Stimulated activated CD4-positive, alpha-beta T cell treated with anti-CD3 and anti-CD28 coated beads, Interleukin-4, amount 100 ng/mL, for 1 hour (primary cell): Measurements from ENCODE around the gene NACC1.
"Not testable (repeated sequence)": the region's sequence is repeated elsewhere in the genome, so short reads cannot be mapped to it uniquely, and the experiment has no call there.

Experiments
- DNase-seq: peaks from one replicate; pipeline ENCODE4 v3.0.0-alpha.2; 2020

Gene NACC1

DNA sequence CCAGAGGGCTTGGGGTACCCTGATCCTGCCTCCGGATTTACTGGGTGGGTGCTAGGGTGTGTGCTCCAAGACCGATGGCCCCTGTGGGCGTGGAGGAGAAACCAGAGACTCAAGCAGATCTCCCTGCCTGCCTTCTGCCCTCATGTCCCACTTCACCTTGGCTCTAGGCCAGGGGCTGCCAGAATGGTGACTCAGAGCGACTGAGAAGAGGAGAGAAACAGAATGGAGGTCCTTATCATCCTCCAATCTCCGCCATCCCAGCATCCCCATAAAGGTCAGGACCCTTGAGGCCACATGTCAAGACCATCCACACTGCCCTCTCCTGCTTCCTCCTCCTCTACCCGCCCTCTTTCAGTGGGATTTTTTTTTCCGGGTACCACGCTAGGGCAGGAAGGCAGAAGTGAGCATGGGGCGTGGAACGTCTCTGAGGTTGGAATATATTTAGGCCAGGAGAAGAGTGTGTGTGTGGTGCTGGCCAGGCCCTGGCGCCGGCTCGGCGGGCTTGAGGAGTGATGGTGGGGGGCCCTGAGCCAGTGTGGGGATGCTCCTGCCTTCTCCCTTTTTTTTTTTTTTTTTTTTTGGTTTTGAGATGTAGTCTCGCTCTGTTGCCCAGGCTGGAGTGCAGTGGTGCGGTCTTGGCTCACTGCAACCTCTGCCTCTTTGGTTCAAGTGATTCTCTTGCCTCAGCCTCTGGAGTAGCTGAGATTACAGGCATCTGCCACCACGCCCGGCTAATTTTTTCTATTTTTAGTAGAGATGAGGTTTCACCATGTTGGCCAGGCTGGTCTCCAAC is 54.5 kb downstream of the NACC1 start:
- peak; percentile 82 for DNase-seq

DNA sequence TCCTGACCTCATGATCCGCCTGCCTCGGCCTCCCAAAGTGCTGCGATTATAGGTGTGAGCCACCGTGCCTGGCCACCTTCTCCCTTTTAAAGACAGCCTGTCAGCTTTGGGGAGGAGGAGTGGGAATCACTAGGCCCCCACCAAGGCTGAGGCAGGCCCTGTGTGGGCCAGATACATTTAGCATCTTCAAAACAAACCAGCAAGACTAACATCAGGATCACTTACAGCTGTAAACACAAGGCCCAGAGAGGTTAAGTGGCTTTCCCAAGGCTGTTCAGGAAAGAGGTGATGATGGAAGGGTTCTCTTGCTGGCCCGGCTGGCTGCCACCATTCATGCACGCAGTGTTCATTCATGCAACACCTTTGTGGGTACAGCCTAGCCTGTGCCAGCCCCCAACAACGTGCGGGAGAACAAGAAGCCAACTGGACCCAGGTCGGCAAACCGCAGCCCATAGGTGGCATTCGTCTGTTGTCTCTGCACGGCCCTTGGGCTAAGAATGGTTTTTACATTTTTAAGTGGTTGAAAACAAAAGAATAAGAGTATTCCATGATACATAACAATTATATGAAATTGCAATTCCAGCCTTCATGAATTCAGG is 55.2 kb downstream of the NACC1 start:
- no peak for DNase-seq

DNA sequence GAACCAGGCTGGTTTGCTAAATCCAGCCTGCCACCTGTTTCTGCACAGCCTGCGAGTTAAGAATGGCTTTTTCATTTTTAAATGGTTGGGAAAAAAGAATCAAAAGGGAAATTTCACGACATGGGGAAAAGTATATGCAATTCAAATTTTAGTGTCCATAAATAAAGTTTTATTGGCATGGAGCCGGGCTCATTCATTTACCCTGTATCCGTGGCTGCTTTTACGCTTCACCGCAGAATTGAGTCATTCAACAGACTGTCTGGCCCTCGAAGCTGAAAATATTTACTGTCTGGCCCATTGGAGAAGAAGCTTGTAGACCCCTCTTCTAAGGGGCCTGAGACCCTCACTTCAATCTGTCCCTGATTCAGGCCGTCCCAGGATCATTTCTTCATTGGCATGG is 58.3 kb downstream of the NACC1 start:
- DNase-seq, result no peak

DNA sequence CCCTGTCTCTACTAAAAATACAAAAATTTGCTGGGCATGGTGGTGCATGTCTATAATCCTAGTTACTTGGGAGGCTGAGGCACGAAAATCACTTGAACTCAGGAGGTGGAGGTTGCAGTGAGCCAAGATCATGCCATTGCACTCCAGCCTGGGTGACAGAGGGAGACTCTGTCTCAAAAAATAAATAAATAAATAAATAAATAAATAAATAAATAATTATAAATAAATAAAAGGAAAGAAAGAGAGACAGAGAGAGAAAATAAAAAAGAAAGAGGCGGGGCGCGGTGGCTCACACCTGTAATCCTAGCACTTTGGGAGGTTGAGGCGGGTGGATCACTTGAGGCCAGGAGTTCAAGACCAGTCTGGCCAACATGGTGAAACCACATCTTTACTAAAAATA is 59.5 kb downstream of the NACC1 start:
- DNase-seq, result not testable (repeated sequence)

DNA sequence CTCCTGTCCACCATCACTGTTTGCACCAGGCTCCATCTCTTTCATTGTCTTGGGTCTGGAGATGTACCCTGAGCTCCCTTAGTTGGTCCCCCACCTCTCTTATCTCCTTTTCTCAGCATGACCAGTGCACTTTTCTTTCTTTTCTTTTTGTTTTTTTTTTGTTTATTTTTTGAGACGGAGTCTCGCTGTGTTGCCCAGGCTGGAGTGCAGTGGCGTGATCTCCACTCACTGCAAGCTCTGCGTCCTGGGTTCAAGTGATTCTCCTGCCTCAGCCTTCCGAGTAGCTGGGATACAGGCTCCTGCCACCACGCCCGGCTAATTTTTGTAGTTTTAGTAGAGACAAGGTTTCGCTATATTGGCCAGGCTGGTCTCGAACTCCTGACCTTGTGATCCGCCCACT is 60.2 kb downstream of the NACC1 start:
- not testable (repeated sequence) for DNase-seq

DNA sequence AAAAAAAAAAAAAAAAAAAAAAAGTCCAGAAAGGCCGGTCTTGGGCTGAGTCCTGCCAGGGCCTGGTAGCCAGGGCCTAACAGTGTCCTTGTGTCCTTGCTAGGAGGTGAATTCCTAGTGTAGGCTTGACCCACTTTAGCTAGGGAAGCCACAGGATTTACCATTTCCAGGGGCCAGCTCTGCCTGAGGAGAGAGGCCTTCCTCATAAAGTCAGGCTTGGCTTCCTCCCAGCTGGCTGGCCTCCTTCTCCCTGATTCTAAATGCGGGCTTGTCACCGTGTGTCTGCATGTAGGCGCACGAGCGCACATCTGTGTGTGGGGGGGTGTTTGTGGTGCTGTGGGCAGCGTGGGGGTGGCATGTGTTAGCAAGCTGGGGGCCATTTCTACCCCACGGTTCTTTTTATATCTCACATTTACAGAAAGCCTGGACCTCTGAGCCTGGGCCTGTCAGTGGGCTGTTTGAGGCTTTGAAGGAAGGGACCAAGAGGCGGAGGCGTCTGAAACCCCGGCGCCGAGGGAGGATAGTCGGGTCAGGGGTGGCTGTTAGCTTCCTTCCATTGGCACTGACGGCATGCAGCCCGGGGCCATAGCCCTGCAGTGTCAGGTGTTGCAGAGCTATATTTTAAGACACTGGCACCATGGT is 63.8 kb downstream of the NACC1 start:
- peak; percentile 29 for DNase-seq

DNA sequence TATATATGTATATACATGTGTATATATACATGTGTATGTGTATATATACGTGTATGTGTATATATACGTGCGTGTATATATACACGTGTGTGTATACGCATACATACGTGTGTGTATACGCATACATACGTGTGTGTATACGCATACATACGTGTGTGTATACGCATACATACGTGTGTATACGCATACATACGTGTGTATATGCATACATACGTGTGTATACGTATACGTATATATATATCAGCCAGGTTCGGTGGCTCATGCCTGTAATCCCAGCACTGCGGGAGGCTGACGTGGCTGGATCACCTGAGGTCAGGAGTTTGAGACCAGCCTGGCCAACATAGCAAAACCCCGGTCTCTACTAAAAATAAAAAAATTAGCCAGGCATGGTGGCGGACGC is 66.9 kb downstream of the NACC1 start:
- DNase-seq, result not testable (repeated sequence)

DNA sequence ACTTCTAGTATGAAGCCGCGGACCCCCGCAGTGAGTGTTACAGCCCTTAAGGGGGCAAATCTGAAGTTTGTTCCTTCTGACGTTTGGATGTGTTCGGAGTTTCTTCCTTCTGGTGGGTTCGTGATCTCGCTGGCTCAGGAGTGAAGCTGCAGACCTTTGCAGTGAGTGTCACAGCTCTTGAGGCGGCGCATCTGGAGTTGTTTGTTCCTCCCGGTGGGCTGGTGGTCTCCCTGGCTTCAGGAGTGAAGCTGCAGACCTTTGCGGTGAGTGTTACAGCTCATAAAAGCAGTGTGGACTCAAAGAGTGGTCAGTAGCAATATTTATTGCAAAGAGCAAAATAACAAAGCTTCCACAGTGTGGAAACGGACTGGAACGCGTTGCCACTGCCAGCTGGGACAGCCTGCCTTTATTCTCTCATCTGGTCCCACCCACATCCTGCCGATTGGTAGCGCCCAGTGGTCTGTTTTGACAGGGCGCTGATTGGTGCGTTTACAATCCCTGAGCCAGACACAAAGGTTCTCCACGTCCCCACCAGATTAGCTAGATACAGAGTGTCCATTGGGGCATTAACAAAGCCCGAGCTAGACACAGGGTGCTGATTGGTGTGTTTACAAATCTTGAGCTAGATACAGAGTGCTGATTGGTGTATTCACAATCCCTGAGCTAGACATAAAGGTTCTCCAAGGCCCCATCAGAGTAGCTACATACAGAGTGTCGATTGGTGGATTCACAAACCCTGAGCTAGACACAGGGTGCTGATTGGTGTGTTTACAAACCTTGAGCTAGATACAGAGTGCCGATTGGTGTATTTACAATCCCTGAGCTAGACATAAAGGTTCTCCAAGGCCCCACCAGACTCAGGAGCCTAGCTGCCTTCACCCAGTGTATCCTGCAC is 67.9 kb downstream of the NACC1 start:
- not testable (repeated sequence) for DNase-seq

DNA sequence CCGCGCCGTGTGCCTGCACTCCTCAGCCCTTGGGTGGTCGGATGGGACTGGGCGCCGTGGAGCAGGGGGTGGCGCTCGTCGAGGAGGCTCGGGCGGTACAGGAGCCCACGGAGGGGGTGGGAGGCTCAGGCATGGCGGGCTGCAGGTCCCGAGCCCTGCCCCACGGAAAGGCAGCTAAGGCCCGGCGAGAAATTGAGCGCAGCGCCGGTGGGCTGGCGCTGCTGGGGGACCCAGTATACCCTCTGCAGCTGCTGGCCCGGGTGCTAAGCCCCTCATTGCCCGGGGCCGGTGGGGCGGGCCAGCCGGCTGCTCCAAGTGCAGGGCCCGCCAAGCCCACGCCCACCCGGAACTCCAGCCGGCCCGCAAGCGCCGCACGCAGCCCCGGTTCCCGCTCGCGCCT is 68.6 kb downstream of the NACC1 start:
- not testable (repeated sequence) for DNase-seq

DNA sequence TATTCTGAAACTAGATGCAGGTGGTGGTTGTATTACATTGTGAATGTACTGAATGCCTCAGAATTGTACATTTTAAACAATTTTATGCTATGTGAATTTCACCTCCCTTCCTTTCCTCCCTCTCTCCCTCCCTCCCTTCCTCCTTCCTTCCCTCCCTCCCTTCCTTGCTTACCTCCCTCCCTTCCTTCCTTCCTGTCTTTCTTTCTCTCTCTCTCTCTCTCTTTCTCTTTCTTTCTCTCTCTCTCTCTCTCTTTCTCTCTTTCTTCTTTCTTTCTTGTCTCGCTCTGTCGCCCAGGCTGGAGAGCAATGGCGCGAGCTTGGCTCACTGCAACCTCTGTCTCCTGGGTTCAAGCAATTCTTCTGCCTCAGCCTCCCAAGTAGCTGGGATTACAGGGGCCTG is 69.4 kb downstream of the NACC1 start:
- DNase-seq, result no peak

DNA sequence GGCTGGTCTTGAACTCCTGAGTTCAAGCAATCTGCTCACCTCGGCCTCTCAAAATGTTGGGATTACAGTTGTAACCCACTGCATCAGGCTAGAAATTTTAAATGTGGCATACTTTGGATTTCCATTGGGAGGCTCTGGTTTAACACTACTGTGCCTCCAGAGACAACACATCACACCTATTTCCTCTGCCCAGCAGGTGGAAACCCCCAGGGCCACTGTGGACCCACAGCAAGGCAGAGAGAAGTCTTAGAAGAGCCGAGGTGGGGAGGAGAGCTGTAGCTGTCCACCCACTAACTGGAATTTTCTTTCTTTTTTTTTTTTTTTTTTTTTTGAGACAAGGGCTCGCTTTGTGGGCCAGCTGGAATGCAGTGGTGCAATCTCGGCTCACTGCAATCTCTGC is 71.5 kb downstream of the NACC1 start:
- DNase-seq, result no peak
